Measurements from ENCODE around the gene ZNF76.
A peak's percentile ranks its signal among the peaks of the same experiment; 100 is the strongest.

Gene ZNF76

DNA sequence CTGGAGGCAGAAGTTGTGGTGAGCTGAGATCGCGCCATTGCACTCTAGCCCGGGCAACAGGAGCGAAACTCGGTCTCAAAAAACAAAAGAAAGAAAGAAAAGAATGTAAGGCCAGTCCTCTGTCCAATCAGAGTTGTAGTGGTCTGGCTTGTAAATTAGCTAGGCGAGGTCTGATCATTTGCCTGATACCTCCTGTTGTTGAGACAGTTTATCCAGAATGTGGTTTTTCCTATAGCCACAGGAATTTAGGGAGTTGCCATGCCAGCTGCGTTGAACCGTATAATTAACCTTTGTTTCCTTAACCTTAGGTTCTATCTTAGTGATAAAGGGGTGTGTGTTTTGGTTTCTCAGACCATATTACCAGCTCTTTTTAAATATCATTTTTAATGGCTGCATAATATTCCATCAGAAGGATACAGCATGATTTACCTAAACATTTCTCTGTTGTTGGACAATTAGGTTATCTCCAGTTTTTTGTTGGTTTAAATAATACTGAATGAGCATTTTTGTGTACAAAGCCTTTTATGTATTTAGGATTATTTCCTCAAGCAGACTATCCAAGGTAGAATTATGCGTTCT, 71.1 kb downstream of the ZNF76 start:
- DNase-seq (ENCODE audit: low read depth): no peak

DNA sequence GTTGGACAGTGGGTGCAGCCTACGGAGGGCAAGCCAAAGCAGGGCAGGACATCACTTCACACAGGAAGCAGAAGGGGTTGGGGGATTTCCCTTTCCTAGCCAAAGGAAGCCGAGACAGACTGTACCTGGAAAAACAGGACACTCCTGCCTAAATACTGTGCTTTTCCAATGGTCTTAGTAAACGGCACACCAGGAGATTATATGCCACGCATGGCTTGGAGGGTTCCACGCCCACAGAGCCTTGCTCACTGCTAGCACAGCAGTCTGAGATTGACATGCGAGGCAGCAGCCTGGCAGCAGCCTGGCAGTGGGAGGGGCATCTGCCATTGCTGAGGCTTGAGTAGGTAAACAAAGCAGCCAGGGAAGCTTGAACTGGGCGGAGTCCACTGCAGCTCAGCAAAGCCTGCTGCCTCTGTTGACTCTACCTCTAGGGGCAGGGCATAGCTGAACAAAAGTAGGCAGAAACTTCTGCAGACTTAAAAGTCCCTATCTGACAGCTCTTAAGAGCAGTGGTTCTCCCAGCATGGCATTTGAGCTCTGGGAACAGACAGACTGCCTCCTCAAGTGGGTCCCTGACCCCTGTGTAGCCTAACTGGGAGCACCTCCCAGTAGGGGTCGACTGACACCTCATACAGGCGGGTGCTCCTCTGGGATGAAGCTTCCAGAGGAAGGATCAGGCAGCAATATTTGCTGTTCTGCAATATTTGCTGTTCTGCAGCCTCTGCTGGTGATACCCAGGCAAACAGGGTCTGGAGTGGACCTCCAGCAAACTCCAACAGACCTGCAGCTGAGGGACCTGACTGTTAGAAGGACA, 72.7 kb downstream of the ZNF76 start:
- peak; percentile 39 for DNase-seq (ENCODE audit: low read depth)

DNA sequence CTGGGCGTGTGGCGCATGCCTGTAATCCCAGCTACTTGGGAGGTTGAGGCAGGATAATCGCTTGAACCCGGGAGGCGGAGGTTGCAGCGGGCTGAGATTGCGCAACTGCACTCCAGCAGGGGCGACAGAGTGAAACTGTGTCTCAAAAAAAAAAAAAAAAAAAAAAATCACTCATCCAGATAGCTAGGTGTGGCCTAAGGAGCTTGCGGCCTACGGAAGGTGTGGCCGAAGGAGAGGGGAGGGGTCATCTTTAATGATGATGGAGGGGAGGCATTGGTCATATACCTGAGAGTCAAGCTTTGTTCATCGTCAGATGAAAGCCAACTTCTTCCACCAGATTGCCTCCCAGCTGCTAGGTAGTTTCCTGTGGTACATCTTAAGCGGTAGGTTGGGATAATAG, 82.0 kb downstream of the ZNF76 start:
- DNase-seq (ENCODE audit: low read depth): no peak

DNA sequence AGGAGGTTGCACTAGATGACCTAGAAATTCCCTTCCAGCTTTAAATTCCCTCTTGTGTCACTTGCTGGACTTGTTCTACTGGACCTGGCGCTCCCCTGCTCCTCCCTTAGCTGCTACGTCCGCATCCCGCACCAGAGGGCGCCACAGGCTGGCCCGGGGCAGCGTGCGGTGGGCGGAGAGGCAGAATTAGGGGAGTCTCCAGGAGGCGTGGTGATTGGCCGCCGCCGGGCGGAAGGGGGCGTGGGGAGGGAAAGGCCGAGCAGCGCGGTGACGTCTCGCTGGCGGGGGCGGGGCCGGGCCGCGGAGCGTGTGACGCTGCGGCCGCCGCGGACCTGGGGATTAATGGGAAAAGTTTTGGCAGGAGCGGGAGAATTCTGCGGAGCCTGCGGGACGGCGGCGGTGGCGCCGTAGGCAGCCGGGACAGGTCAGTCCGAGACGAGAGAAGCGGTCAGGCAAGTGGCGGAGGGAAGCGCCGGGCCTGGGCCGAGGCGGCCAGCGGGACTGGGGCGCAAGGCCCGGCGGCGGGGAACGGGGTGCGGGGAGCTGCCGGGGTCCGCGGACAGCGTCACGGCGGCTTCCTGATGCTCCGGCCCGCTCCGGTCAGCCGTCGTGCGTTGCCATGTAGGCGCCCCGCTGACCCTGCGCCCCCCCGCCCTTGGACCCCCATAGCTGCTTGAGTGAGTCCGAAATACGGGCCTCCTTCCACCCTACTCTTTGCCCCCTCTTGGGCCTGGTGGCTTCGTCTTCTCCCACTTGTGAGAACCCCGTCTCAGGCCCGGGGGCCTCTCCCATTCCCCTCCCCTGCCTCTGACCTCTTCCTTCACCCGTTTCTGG, 82.9 kb downstream of the ZNF76 start, which contains the start of gene PPARD:
Gene PPARD (plus strand): TSS at position 301 of the 834 bp plus-strand sequence. CDS start 68,530 bp downstream, outside the sequence.
- peak; percentile 98 for DNase-seq (ENCODE audit: low read depth)

DNA sequence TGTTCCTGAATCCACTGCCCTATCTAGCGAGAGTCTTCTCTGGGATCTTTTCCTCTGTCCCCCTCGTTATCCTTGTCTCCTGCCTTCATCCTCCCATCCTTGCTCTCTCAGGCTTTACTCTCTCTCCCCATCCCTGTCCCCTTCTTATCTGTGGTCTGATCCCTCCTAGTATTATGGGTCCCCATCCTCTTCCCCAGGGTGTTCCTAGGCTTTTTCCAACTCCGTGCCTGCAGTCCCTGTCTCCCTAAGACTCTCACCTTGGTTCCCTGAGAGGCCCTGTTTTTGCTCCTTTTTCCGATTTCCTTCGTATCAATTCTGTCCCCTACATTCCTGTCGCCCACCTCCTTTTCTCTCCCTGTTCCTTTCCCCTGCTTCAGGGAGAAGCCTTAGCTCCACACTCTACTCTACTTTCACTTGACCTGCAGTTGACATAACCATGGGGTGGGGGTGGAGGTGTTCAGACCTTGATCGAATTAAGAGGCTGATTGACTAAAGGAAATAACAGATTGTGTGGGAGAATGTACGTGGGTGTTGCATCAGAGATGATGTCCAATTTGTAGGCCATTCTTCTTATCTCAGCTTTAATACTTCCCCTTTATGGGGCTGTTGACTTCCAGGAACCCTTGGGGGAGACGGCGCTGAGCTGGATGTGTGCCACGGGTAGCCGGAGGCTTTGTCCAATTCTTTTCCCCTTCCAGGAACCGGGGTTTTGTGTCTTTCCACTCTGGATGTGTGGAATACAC, 83.7 kb downstream of the ZNF76 start:
- DNase-seq (ENCODE audit: low read depth): no peak

DNA sequence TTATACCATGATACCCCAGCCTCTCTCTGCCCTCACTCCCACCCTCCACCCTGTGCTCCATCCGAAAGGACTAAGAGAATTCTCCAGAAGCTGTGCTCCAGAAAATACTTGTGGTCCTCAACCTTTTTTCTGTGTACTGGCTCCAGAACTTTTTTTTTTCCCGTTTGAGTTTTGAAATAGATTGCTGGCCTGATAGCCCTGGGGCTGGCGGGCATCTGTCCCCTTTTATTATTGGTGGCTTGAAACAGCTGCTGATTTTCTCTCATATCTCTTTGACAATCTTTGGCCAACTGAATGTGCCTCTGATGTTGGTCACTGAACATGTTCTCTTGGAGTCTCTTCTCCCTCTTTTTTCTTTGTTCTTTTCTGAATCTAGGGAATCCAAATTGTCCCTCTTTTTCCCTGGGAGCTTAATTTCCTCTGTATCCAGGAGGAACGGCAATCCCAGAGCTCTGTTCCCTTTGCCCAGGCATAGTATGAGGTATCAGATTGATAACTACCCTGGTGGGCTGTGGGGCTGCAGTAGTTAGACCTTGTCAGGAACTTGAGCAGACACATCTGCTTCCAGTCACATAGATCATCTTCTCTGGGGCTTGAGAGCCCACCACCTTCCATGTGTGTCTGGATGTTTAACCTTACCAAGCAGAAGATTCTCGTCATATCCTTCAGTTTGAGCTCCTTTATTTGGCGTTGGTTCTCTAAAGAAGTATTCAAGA, 84.5 kb downstream of the ZNF76 start:
- no peak for DNase-seq (ENCODE audit: low read depth)

All from activated gamma-delta T cell treated with anti-CD3 and anti-CD28 coated beads, Interleukin-2, amount 50 U/mL, for 16 hours (primary cell).